Pulmonary artery endothelial cell (primary cell): ENCODE measurements around the gene ZNG1C. TPM values are rescaled to one million over a fixed set of nuclear protein-coding genes. Genes with fewer than 3 reads are reported as not detected.
"Not testable (repeated sequence)": the region's sequence is repeated elsewhere in the genome, so short reads cannot be mapped to it uniquely, and the experiment has no call there.

Experiments used
- DNase-seq: peaks from one replicate; pipeline ENCODE4 v3.0.0-alpha.2; 2011; ENCODE audit warnings: low read depth, low spot score
- total RNA-seq: library from RNA; depleted of rRNA; stranded (reverse); fragments of >200 nt; gene quantifications from 2 replicates; pipeline ENCODE4 v1.2.3, GENCODE V29; 2014

The ZNG1C gene
- total RNA-seq, 1 donor from 2014 or later: 16.0 TPM

DNA sequence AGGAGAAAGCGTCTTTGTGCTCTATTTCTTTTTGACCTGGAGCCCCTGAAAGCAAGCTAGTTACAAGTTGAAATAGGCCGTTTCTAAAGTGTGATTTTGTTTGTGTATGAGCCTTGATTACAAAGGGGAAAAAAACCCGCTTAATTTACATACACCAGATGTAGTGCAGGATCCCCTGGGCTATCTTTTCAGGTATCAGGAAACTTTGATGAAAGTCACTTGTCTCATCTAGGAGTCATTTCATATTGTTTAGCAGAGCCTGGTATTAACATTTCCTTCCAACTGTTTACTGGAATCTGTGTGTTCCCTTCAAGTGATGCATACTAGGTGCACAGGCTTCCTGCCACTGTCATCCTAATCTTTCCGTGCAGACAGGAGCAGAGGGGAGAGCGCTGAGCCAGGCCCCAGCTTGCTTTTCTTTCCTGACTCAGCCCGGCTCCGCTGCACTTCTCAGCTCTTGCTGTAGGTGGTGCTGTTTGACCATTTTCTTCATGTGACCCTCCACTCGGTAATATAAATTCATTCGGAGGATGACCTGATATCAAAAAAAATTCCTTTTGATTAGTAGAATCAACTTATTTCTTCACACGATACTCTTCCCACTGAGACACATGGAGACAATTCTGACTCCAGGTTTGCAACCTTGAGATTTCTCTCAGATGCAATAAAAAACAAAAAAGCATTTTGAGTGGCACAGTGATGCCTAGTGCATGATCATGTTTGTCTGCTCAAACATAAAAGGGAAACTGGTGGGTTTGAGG is 100.7 kb downstream of the ZNG1C start:
- not testable (repeated sequence) for DNase-seq

DNA sequence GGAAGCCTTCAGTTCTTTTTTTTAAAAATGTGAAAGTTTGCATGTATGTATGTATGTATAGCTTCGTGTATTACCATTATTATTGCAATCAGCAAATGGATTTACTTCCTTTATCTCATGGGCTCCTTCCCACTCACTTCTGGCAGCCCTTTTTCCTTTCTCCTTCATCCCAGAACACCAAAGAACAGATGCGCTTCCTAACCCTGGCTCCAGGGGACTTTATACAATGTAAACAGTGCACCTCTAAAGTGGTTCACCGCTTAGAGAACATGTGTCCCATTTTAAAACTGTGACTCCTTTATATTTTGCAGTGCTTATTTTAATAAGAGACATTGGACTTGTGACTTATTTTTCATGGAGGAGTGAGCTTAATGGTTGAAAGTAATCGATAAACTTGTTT is 101.5 kb downstream of the ZNG1C start:
- DNase-seq: not testable (repeated sequence)

DNA sequence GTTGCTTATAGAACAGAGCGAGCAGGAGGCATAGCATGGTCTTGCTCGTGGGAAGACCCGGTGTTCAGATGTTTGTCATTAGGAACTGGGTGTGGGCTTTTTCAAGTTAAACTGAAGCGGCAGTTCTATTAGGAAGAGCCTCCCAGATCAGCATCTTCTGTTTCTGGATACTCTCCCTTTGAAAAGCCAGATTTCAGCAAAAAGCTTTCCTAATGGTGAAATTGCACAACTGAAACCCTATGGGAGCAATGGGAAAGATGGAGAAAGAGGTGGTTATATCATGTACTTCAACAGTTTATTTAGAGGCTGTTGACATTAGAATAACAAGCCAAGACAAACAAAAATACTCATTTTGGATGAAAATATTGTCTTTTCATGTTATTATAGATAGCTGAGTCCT is 102.2 kb downstream of the ZNG1C start:
- not testable (repeated sequence) for DNase-seq

Other genes starting within 250 kb of the ZNG1C start
- gene FOXD4L3, start 60.9 kb downstream of the ZNG1C start, total RNA-seq: 0.07 TPM in 1 of 2 replicates, not detected in the other
- gene PGM5, start 114.6 kb downstream of the ZNG1C start, total RNA-seq: 0.07 and 0.26 TPM in 2 replicates